Mammary epithelial cell (primary cell): ENCODE results near the gene SLC7A9.

ENCODE experiments used
- CTCF ChIP-seq, 2 donors: IDR thresholded peaks in 1 of 2; conservative IDR thresholded peaks in 1 of 2; 2 replicates each; pipeline ENCODE4 v1.5.1; 2011 to 2012; ENCODE audit warnings: inconsistent platforms in 2 of 2, low read length in 2 of 2, mild to moderate bottlenecking in 2 of 2, control low read depth in 1 of 2, low read depth in 1 of 2; ENCODE audit not compliant: insufficient read depth in 1 of 2; ENCODE audit errors: extremely low read depth in 1 of 2
- EZH2 ChIP-seq: IDR thresholded peaks from 2 replicates; pipeline ENCODE4 v1.6.1; 2012; ENCODE audit warnings: low read length, inconsistent platforms, borderline replicate concordance

- TF ChIP-seq CTCF (conservative IDR thresholded peaks at IDR 0.05 in 1 of 2, IDR thresholded peaks at IDR 0.05 in 1 of 2; ENCODE audit: extremely low read depth in 1 of 2, insufficient read depth in 1 of 2, low read depth in 1 of 2, low read length in 2 of 2) (no peak), EZH2 (no peak)
Observed at GRCh38 chr19:32911467-32911866, 41.9 kb upstream of the SLC7A9 start.
